HCT116 (cell line): Measurements from ENCODE around the gene FADS6. TPM values are rescaled to one million over a fixed set of nuclear protein-coding genes. Genes with fewer than 3 reads are reported as not detected.

Experiments used
- ATAC-seq: fragments of 200-7000 bp; cut with Tn5 transposase; 2 replicates; pipeline ENCODE4 v1.9.1; 2020; ENCODE audit warnings: mild to moderate bottlenecking, moderate library complexity
- BruUV-seq: library from RNA; stranded (reverse); fragments of 400-500 nt; replicated peaks from 2 replicates; lab custom pipeline; 2021; lab: Mats Ljungman, UMichigan
- CTCF ChIA-PET: fragments of 300-600 bp; sonication (Branson Sonifier 250); formaldehyde crosslinking; loops from one replicate; lab custom pipeline; 2021; ENCODE audit warnings: antibody characterized with exemption; lab: Charles Lee
- POLR2A ChIA-PET: fragments of 300-600, 350-600 bp; sonication (Branson Sonifier 250); formaldehyde crosslinking; loops from one replicate; lab custom pipeline; 2021; ENCODE audit warnings: antibody characterized with exemption; lab: Charles Lee
- RAD21 ChIA-PET, 2 experiments: fragments of 300-600 bp; sonication (Branson Sonifier 250); formaldehyde crosslinking; loops; one replicate each; lab custom pipeline; 2023; ENCODE audit warnings: low total read pairs in 2 of 2; ENCODE audit not compliant: uncharacterized antibody in 2 of 2, unreplicated experiment in 2 of 2, low non-redundant PET in 1 of 2; lab: Charles Lee
- DNase-seq: peaks from one replicate; pipeline ENCODE4 v3.0.0-alpha.2; 2010; ENCODE audit warnings: low read depth, low spot score
- H2AFZ ChIP-seq: fragments of 200-600 bp; shearing (Covaris generic), sonication (generic); 2 replicates; pipeline ENCODE4 v1.6.1; 2017; ENCODE audit warnings: low read depth, mixed run types, mixed read lengths, antibody characterized with exemption, low read length; ENCODE audit not compliant: poor library complexity, severe bottlenecking
- H3K27ac ChIP-seq: 2 replicates; pipeline ENCODE4 v1.5.1; 2012; ENCODE audit warnings: low read depth, low read length
- H3K27me3 ChIP-seq: fragments of 200-600 bp; sonication (generic); 2 replicates; pipeline ENCODE4 v1.6.1; 2016; ENCODE audit warnings: mixed run types, low read length, mixed read lengths; ENCODE audit not compliant: insufficient read depth
- H3K36me3 ChIP-seq, 2 experiments: fragments of 200-500 bp in 1 of 2; fragments of 200-600 bp in 1 of 2; sonication (Bioruptor generic) in 1 of 2; sonication (generic) in 1 of 2; 2 replicates each; pipeline versions ENCODE4 v1.5.1 to v1.6.1; 2014 to 2016; ENCODE audit warnings: low read length in 2 of 2, inconsistent platforms in 1 of 2, mixed read lengths in 1 of 2, mixed run types in 1 of 2; ENCODE audit not compliant: insufficient read depth in 2 of 2, control insufficient read depth in 1 of 2
- H3K4me1 ChIP-seq, 2 experiments: fragments of 200-600 bp in 1 of 2; sonication (generic) in 1 of 2; 2 replicates each; pipeline versions ENCODE4 v1.5.1 to v1.6.1; 2012 to 2017; ENCODE audit warnings: low read length in 2 of 2, inconsistent platforms in 1 of 2, mild to moderate bottlenecking in 1 of 2, mixed read lengths in 1 of 2, mixed run types in 1 of 2, moderate library complexity in 1 of 2; ENCODE audit not compliant: insufficient read depth in 2 of 2, control insufficient read depth in 1 of 2
- H3K4me2 ChIP-seq: fragments of 200-600 bp; sonication (generic); 2 replicates; pipeline ENCODE4 v1.6.1; 2017; ENCODE audit warnings: mixed run types, low read length, mixed read lengths
- H3K4me3 ChIP-seq, 2 experiments: fragments of 200-600 bp in 1 of 2; sonication (generic) in 1 of 2; replicated peaks in 1 of 2; 2 replicates each; pipeline ENCODE4 v1.5.1; 2011 to 2016; ENCODE audit warnings: low read length in 2 of 2, control low read depth in 1 of 2, low read depth in 1 of 2, mild to moderate bottlenecking in 1 of 2, mixed read lengths in 1 of 2, mixed run types in 1 of 2
- H3K79me2 ChIP-seq: fragments of 200-600 bp; sonication (generic); 2 replicates; pipeline ENCODE4 v1.6.1; 2017; ENCODE audit warnings: mild to moderate bottlenecking, mixed run types, low read length, moderate library complexity, mixed read lengths; ENCODE audit not compliant: insufficient read depth
- H3K9ac ChIP-seq: fragments of 200-600 bp; sonication (generic); 2 replicates; pipeline ENCODE4 v1.6.1; 2016; ENCODE audit warnings: low read length, mixed read lengths
- H3K9me2 ChIP-seq: fragments of 200-600 bp; sonication (generic), shearing (Covaris generic); 2 replicates; pipeline ENCODE4 v1.6.1; 2017; ENCODE audit warnings: mixed run types, mild to moderate bottlenecking, moderate library complexity; ENCODE audit not compliant: insufficient read depth
- H3K9me3 ChIP-seq, 2 experiments: fragments of 200-500 bp in 1 of 2; fragments of 200-600 bp in 1 of 2; sonication (Bioruptor generic) in 1 of 2; sonication (generic) in 1 of 2; 2 replicates each; pipeline ENCODE4 v1.6.1; 2014 to 2017; ENCODE audit warnings: low read length in 2 of 2, mixed read lengths in 2 of 2, inconsistent platforms in 1 of 2, low read depth in 1 of 2, mild to moderate bottlenecking in 1 of 2, mixed run types in 1 of 2, moderate library complexity in 1 of 2; ENCODE audit not compliant: control insufficient read depth in 1 of 2, insufficient read depth in 1 of 2
- H4K20me1 ChIP-seq: fragments of 200-600 bp; sonication (generic), shearing (Covaris generic); 2 replicates; pipeline ENCODE4 v1.6.1; 2017; ENCODE audit warnings: mixed run types, mild to moderate bottlenecking, moderate library complexity; ENCODE audit not compliant: insufficient read depth
- CBX3 ChIP-seq: IDR thresholded peaks from 2 replicates; pipeline ENCODE4 v1.6.1; 2012; ENCODE audit warnings: low read depth
- EZH2phosphoT487 ChIP-seq: fragments of 200-600 bp; IDR thresholded peaks from 2 replicates; pipeline ENCODE4 v1.6.1; 2018; ENCODE audit warnings: antibody characterized with exemption, borderline replicate concordance
- JUND ChIP-seq: IDR thresholded peaks from 2 replicates; pipeline ENCODE4 v1.6.1; 2012
- POLR2A ChIP-seq: IDR thresholded peaks from 2 replicates; pipeline ENCODE4 v1.7.0; 2011; ENCODE audit warnings: borderline replicate concordance; ENCODE audit not compliant: insufficient read depth, insufficient read length; ENCODE audit errors: extremely low read depth
- RAD21 ChIP-seq: IDR thresholded peaks from 2 replicates; pipeline ENCODE4 v1.6.1; 2012; ENCODE audit warnings: low read depth, mild to moderate bottlenecking
- SP1 ChIP-seq: IDR thresholded peaks from 2 replicates; pipeline ENCODE4 v1.6.1; 2012; ENCODE audit warnings: low read depth
- SRF ChIP-seq: IDR thresholded peaks from 2 replicates; pipeline ENCODE4 v1.6.1; 2012; ENCODE audit warnings: low read depth
- ZFX ChIP-seq: fragments of 450-650 bp; IDR thresholded peaks from 2 replicates; pipeline ENCODE4 v1.6.1; 2017
- ZNF274 ChIP-seq: fragments of 200-500 bp; sonication (Bioruptor generic); IDR thresholded peaks from 2 replicates; pipeline ENCODE4 v1.6.1; 2014; ENCODE audit warnings: mild to moderate bottlenecking, low read depth, low read length, inconsistent platforms
- intact Hi-C: fragments of 100-400 bp; cut with micrococcal nuclease; formaldehyde crosslinking; loops from 2 replicates; pipeline ENCODE4 v1.10.0; 2022
- total RNA-seq: library from RNA; stranded (reverse); gene quantifications from one replicate; pipeline ENCODE4 v1.2.1, GENCODE V29; 2021; ENCODE audit not compliant: unreplicated experiment
- TF ChIP-seq, protein P1 (sequence below), 3 experiments: fragments of 200-600 bp in 1 of 3; sonication (generic) in 1 of 3; IDR thresholded peaks in 2 of 3; conservative IDR thresholded peaks in 1 of 3; 2 replicates each; pipeline ENCODE4 v1.5.1; 2012 to 2017; ENCODE audit warnings: low read depth in 2 of 3, low read length in 2 of 3, antibody characterized with exemption in 1 of 3, borderline replicate concordance in 1 of 3, control low read depth in 1 of 3, mild to moderate bottlenecking in 1 of 3, mixed read lengths in 1 of 3, mixed run types in 1 of 3, moderate library complexity in 1 of 3; ENCODE audit not compliant: insufficient read depth in 1 of 3

The FADS6 gene
- total RNA-seq, 1 experiment from 2014 or later = not detected

GRCh38 chr17:74842146-74842598 lies 51.3 kb downstream of the FADS6 start:
- POLR2A ChIA-PET = interaction anchor here (1.0 to 1.2 kb wide), 2 partner anchors 24 to 97 kb away, joined by 3 read pairs; no protein-coding TSS in a partner anchor
- Histone ChIP-seq H3K27me3 (no peaks in the 10 kb centered on the region), H3K4me3 (peak overlapping the region; percentile 40 to 59), H3K9me2 (no peaks in the 10 kb centered on the region), H2AFZ (no peak overlapping the region), H3K4me1 (peaks cover 7 to 25% of the 10 kb centered on the region in 2 experiments), H3K9ac (peak overlapping the region; percentile 65), H3K79me2 (no peaks in the 10 kb centered on the region), H3K36me3 (no peaks in the 10 kb centered on the region), H3K9me3 (no peaks in the 10 kb centered on the region), H3K27ac (peak overlapping the region; percentile 80; the same call in 1 of the 2 replicates), H3K4me2 (peak overlapping the region; percentile 95), H4K20me1 (no peaks in the 10 kb centered on the region)
- BruUV-seq = no TSS peak
- CTCF ChIA-PET = interaction anchor here (1.0 to 2.6 kb wide), 15 partner anchors 9 to 185 kb away, joined by 3 to 33 read pairs (median 8); partner anchors contain the start of genes CDR2L, FDXR and GRIN2C
- ATAC-seq (peak; percentile 45), DNase-seq (no peak)
- TF ChIP-seq CBX3 = no peak
- TF ChIP-seq, protein P1, sequence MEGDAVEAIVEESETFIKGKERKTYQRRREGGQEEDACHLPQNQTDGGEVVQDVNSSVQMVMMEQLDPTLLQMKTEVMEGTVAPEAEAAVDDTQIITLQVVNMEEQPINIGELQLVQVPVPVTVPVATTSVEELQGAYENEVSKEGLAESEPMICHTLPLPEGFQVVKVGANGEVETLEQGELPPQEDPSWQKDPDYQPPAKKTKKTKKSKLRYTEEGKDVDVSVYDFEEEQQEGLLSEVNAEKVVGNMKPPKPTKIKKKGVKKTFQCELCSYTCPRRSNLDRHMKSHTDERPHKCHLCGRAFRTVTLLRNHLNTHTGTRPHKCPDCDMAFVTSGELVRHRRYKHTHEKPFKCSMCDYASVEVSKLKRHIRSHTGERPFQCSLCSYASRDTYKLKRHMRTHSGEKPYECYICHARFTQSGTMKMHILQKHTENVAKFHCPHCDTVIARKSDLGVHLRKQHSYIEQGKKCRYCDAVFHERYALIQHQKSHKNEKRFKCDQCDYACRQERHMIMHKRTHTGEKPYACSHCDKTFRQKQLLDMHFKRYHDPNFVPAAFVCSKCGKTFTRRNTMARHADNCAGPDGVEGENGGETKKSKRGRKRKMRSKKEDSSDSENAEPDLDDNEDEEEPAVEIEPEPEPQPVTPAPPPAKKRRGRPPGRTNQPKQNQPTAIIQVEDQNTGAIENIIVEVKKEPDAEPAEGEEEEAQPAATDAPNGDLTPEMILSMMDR (IDR thresholded peaks at IDR 0.05 in 2 of 3, conservative IDR thresholded peaks at IDR 0.05 in 1 of 3; ENCODE audit: borderline replicate concordance in 1 of 3, insufficient read depth in 1 of 3, low read depth in 2 of 3, low read length in 2 of 3) = peak in 2 of 3 experiments; percentile 30 to 39; a peak in 1 of 6 replicates
- RAD21 ChIA-PET = interaction anchor here in 1 of 2 experiments (0.8 to 1.6 kb wide), 4 partner anchors 24 to 119 kb away, joined by 3 to 6 read pairs (median 4); no protein-coding TSS in a partner anchor
- intact Hi-C loops = no loop called here

DNA sequence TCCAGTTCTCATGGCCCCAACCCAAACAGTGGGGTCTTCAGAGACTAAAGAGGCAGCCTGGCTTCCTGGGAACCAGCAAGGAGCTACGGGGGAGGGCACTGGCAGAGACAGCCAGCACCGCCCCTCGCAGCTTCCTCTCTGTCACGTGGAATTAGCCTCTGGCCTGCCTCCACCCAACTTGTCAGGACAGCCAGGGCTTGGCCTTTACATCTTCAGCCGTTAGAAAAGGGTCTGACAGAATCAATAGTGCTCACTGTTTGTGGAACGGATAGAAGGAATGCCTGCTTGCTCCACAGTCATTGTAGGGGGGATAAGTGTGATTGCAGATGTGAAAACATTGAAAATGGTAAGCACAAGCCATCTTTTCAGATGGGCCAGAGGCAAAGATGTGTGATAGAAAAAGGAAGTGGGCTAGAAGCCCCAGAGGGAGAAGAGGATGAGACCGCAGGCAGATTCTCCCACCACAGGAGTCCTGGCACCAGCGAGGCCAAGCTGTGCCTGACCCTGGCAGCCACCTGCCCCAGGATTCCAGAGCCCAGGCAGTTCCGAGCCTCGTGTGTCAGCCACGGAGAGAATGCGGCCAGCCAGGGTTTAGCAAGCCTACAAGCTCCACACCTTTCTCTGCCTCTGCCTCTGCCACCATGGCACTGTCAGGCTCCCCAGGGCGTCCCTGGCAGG lies 52.3 kb downstream of the FADS6 start:
- no peak overlapping the region for H3K4me3 ChIP-seq
- RAD21 ChIA-PET = no interaction called here
- H4K20me1 ChIP-seq = no peaks in the 10 kb centered on the region
- no peak overlapping the region for H2AFZ ChIP-seq
- no peak overlapping the region for H3K4me2 ChIP-seq
- no peaks in the 10 kb centered on the region for H3K27me3 ChIP-seq
- CTCF ChIA-PET = no interaction called here
- H3K9ac ChIP-seq = no peak overlapping the region
- TF ChIP-seq ZFX = no peak
- TF ChIP-seq JUND = no peak
- TF ChIP-seq SP1 = no peak
- no peak for TF ChIP-seq ZNF274
- no peak for TF ChIP-seq POLR2A
- TF ChIP-seq SRF = no peak
- TF ChIP-seq RAD21 = no peak
- no peak for TF ChIP-seq EZH2phosphoT487
- TF ChIP-seq, all 23 proteins: peak for 0
- DNase-seq (no peak), ATAC-seq (no peak)
- intact Hi-C loops = no loop called here
- Histone ChIP-seq H3K79me2 (no peaks in the 10 kb centered on the region), H3K9me3 (no peaks in the 10 kb centered on the region), H3K9me2 (no peaks in the 10 kb centered on the region), H3K27ac (no peak overlapping the region; the same call in 1 of the 2 replicates), H3K4me1 (peaks cover 7 to 25% of the 10 kb centered on the region in 2 experiments), H3K36me3 (no peaks in the 10 kb centered on the region)
- POLR2A ChIA-PET = no interaction called here
- no TSS peak for BruUV-seq
